GM12878 (cell line): ENCODE results near the gene AREG. TPM values are rescaled to one million over a fixed set of nuclear protein-coding genes. Genes with fewer than 3 reads are reported as not detected.

Source experiments
- GATAD2B ChIP-seq: fragments of 450-650 bp; conservative IDR thresholded peaks from 2 replicates; pipeline ENCODE4 v1.6.1; 2017; ENCODE audit warnings: low read depth, mild to moderate bottlenecking, moderate library complexity
- POLR2AphosphoS2 ChIP-seq: IDR thresholded peaks from 2 replicates; pipeline ENCODE4 v1.6.1; 2011; ENCODE audit warnings: low read depth, mild to moderate bottlenecking, low read length, improper control_type of control experiment, moderate library complexity
- SPI1 ChIP-seq: IDR thresholded peaks from 2 replicates; pipeline ENCODE4 v1.6.1; 2011; ENCODE audit warnings: low read depth, mild to moderate bottlenecking, low read length, moderate library complexity, borderline replicate concordance; ENCODE audit not compliant: insufficient read depth
- TAF1 ChIP-seq: IDR thresholded peaks from 2 replicates; pipeline ENCODE4 v1.6.1; 2011; ENCODE audit warnings: mild to moderate bottlenecking, low read depth, low read length, borderline replicate concordance
- ZSCAN29 ChIP-seq: fragments of 450-650 bp; IDR thresholded peaks from 2 replicates; pipeline ENCODE4 v1.6.1; 2017; ENCODE audit warnings: mild to moderate bottlenecking, moderate library complexity
- polyA plus RNA-seq, 11 experiments: library from polyadenylated mRNA; depleted of rRNA in 4 of 11; unstranded in 6 of 11; stranded (reverse) in 5 of 11; fragments of >200 nt; fragmentation: Nextera tagmentation in 4 of 11; fragmentation: Illumina TruSeq in 1 of 11; extraction: Ambion mirVana in 4 of 11; extraction: Trizol in 1 of 11; gene quantifications; 1 replicate in 1 of 11; 2 replicates in 10 of 11; pipeline versions ENCODE4 v1.2.1 to v1.2.3, GENCODE V29; 2011 to 2016; ENCODE audit warnings: inconsistent platforms in 2 of 11, missing spikeins in 2 of 11, low read depth in 1 of 11
- total RNA-seq, 4 experiments: library from RNA; depleted of rRNA in 3 of 4; stranded (reverse); fragments of >200 nt in 3 of 4; fragmentation: Illumina TruSeq in 1 of 4; extraction: Trizol in 1 of 4; gene quantifications; 2 replicates each; pipeline versions ENCODE4 v1.2.1 to v1.2.3, GENCODE V29; 2013 to 2021
- TF ChIP-seq, protein P1 (sequence below): fragments of 450-650 bp; IDR thresholded peaks from 2 replicates; pipeline ENCODE4 v1.6.1; 2017; ENCODE audit warnings: mild to moderate bottlenecking
- TF ChIP-seq, protein P2 (sequence below): fragments of 450-650 bp; IDR thresholded peaks from 2 replicates; pipeline ENCODE4 v1.6.1; 2014; ENCODE audit warnings: mild to moderate bottlenecking

AREG gene
- total and polyA plus RNA-seq, 10 of the 15 experiments (the other 5 are each of a cell fraction or from before 2014, with no cell fraction given) = 0.25 to 0.37 TPM; not detected in 8

DNA sequence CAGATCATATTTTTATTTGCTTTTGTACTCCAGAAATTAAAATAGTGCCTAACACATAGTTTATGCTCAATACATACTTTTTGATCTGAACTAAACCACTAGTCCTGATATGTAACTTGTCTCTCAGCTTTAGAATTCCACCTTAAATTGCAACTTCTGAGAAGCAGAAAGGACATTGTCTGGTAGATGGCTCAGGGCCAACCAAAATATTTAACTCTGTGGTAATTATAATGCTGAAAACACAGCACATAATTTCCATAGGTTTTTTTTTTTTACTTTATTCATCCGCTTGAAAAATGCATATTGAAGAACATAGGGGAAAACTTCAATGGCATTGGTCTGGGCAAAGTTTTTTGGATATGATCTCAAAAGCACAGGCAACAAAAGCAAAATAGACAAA, 59.3 kb downstream of the AREG start (continued):
- TF ChIP-seq POLR2AphosphoS2 = no peak
- TF ChIP-seq ZSCAN29 = no peak
- TF ChIP-seq, protein P1, sequence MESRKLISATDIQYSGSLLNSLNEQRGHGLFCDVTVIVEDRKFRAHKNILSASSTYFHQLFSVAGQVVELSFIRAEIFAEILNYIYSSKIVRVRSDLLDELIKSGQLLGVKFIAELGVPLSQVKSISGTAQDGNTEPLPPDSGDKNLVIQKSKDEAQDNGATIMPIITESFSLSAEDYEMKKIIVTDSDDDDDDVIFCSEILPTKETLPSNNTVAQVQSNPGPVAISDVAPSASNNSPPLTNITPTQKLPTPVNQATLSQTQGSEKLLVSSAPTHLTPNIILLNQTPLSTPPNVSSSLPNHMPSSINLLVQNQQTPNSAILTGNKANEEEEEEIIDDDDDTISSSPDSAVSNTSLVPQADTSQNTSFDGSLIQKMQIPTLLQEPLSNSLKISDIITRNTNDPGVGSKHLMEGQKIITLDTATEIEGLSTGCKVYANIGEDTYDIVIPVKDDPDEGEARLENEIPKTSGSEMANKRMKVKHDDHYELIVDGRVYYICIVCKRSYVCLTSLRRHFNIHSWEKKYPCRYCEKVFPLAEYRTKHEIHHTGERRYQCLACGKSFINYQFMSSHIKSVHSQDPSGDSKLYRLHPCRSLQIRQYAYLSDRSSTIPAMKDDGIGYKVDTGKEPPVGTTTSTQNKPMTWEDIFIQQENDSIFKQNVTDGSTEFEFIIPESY = no peak
- no peak for TF ChIP-seq SPI1
- no peak for TF ChIP-seq GATAD2B
- no peak for TF ChIP-seq TAF1
- TF ChIP-seq, protein P2, sequence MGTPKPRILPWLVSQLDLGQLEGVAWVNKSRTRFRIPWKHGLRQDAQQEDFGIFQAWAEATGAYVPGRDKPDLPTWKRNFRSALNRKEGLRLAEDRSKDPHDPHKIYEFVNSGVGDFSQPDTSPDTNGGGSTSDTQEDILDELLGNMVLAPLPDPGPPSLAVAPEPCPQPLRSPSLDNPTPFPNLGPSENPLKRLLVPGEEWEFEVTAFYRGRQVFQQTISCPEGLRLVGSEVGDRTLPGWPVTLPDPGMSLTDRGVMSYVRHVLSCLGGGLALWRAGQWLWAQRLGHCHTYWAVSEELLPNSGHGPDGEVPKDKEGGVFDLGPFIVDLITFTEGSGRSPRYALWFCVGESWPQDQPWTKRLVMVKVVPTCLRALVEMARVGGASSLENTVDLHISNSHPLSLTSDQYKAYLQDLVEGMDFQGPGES = no peak

Other genes starting within 250 kb of the AREG start
- gene EPGN, start 136.7 kb upstream of the AREG start, total RNA-seq (2014; rRNA removed) = not detected in 2 replicates
- 0.54 TPM in 1 of 2 replicates, not detected in the other for gene EPGN, start 136.7 kb upstream of the AREG start, total RNA-seq (2014; rRNA removed; fragmentation: Illumina TruSeq; extraction: Trizol)
- not detected in 2 replicates for gene EPGN, start 136.7 kb upstream of the AREG start, total RNA-seq (2021)
- 0.42 and 0.45 TPM in 2 replicates for gene EPGN, start 136.7 kb upstream of the AREG start, polyA plus RNA-seq (2011; rRNA removed)
- 0.12 TPM in 1 of 2 replicates, not detected in the other for gene EPGN, start 136.7 kb upstream of the AREG start, polyA plus RNA-seq (2014; fragmentation: Illumina TruSeq; extraction: Trizol)
- under 1 TPM in 1 of 2 experiments, not detected in 1; 0.06 TPM for gene EPGN, start 136.7 kb upstream of the AREG start, polyA plus RNA-seq (2014; fragmentation: Nextera tagmentation; extraction: Ambion mirVana)
- gene EPGN, start 136.7 kb upstream of the AREG start, polyA plus RNA-seq (2014; rRNA removed) = not detected in 2 replicates
- gene EPGN, start 136.7 kb upstream of the AREG start, polyA plus RNA-seq (2016; fragmentation: Nextera tagmentation; extraction: Ambion mirVana) = not detected
- not detected in 2 replicates for gene EREG, start 80.0 kb upstream of the AREG start, total RNA-seq (2014; rRNA removed)
- gene EREG, start 80.0 kb upstream of the AREG start, total RNA-seq (2014; rRNA removed; fragmentation: Illumina TruSeq; extraction: Trizol) = not detected in 2 replicates
- gene EREG, start 80.0 kb upstream of the AREG start, total RNA-seq (2021) = 0.05 TPM in 1 of 2 replicates, not detected in the other
- gene EREG, start 80.0 kb upstream of the AREG start, polyA plus RNA-seq (2011; rRNA removed) = not detected in 2 replicates
- gene EREG, start 80.0 kb upstream of the AREG start, polyA plus RNA-seq (2014; fragmentation: Illumina TruSeq; extraction: Trizol) = not detected in 2 replicates
- gene EREG, start 80.0 kb upstream of the AREG start, polyA plus RNA-seq (2014; fragmentation: Nextera tagmentation; extraction: Ambion mirVana) = not detected
- not detected in 2 replicates for gene EREG, start 80.0 kb upstream of the AREG start, polyA plus RNA-seq (2014; rRNA removed)
- not detected for gene EREG, start 80.0 kb upstream of the AREG start, polyA plus RNA-seq (2016; fragmentation: Nextera tagmentation; extraction: Ambion mirVana)